Osteocyte (in vitro differentiated cells): ENCODE data around the gene MYO1H. TPM values are rescaled to one million over a fixed set of nuclear protein-coding genes. Genes with fewer than 3 reads are reported as not detected.

Experiments used
- DNase-seq: peaks from one replicate; pipeline ENCODE4 v3.0.0; 2021; ENCODE audit warnings: mixed read lengths; ENCODE audit not compliant: unreplicated experiment; ENCODE audit errors: extremely low spot score
- H3K27ac Mint-ChIP-seq: one replicate; pipeline ENCODE4 v1.8.0; 2021; ENCODE audit warnings: mild to moderate bottlenecking, mixed read lengths; ENCODE audit not compliant: unreplicated experiment
- H3K27me3 Mint-ChIP-seq: one replicate; pipeline ENCODE4 v1.8.0; 2021; ENCODE audit warnings: mixed read lengths; ENCODE audit not compliant: unreplicated experiment
- H3K36me3 Mint-ChIP-seq: one replicate; pipeline ENCODE4 v1.8.0; 2021; ENCODE audit warnings: mixed read lengths; ENCODE audit not compliant: unreplicated experiment
- H3K4me1 Mint-ChIP-seq: one replicate; pipeline ENCODE4 v1.8.0; 2021; ENCODE audit warnings: mixed read lengths; ENCODE audit not compliant: unreplicated experiment
- H3K4me3 Mint-ChIP-seq: one replicate; pipeline ENCODE4 v1.8.0; 2021; ENCODE audit warnings: mild to moderate bottlenecking, moderate library complexity, mixed read lengths; ENCODE audit not compliant: unreplicated experiment
- H3K9me3 Mint-ChIP-seq: one replicate; pipeline ENCODE4 v1.8.0; 2021; ENCODE audit warnings: mixed read lengths; ENCODE audit not compliant: unreplicated experiment
- CTCF ChIP-seq: fragments of 200-600 bp; sonication (generic); IDR thresholded peaks from 2 replicates; pipeline ENCODE4 v1.5.0; 2021; ENCODE audit warnings: antibody characterized with exemption, mild to moderate bottlenecking, moderate library complexity
- long read RNA-seq: library from polyadenylated mRNA; unstranded; transcript quantifications from one replicate; pipeline ENCODE4 v2.0.0, GENCODE V29; 2021
- total RNA-seq: library from RNA; stranded (reverse); gene quantifications from 2 replicates; pipeline ENCODE4 v1.2.1, GENCODE V29; 2021

Gene MYO1H, protein sequence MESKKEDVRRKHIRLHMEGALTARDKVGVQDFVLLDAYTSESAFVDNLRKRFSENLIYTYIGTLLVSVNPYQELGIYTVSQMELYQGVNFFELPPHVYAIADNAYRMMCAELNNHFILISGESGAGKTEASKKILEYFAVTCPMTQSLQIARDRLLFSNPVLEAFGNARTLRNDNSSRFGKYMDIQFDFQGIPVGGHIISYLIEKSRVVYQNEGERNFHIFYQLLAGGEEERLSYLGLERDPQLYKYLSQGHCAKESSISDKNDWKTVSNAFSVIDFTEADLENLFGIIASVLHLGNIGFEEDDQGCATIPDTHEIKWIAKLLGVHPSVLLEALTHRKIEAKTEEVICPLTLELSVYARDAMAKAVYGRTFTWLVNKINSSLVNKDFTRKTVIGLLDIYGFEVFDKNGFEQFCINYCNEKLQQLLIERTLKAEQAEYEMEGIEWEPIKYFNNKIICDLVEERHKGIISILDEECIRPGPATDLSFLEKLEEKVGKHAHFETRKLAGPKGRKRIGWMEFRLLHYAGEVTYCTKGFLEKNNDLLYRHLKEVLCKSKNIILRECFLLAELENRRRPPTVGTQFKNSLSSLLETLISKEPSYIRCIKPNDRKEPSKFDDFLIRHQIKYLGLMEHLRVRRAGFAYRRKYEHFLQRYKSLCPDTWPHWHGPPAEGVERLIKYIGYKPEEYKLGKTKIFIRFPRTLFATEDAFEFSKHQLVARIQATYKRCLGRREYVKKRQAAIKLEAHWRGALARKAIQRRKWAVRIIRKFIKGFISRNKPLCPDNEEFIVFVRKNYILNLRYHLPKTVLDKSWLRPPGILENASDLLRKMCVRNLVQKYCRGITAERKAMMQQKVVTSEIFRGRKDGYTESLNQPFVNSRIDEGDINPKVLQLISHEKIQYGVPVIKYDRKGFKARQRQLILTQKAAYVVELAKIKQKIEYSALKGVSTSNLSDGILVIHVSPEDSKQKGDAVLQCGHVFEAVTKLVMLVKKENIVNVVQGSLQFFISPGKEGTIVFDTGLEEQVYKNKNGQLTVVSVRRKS
- total RNA-seq = not detected in 2 replicates
- long read RNA-seq, partial matches to known transcripts = 0 of 2 reads
- long read RNA-seq, other reads (novel, unspliced or antisense) = 2 of 2 reads

GRCh38 chr12:109347589-109347988 is at the start of gene MYO1H:
Gene MYO1H, plus strand, starts transcription at chr12:109347900. Its CDS starts 61 bp downstream, at chr12:109347961.
- no peaks in the 10 kb centered on the region for H3K9me3 Mint-ChIP-seq
- H3K27me3 Mint-ChIP-seq = peaks cover 50% of the 10 kb centered on the region
- H3K4me1 Mint-ChIP-seq = no peaks in the 10 kb centered on the region
- no peak within 1 kb of the TSS for H3K27ac Mint-ChIP-seq
- H3K4me3 Mint-ChIP-seq = no peak within 1 kb of the TSS
- DNase-seq = no peak
- H3K36me3 Mint-ChIP-seq = no peaks in the 10 kb centered on the region
- TF ChIP-seq CTCF = no peak

DNA sequence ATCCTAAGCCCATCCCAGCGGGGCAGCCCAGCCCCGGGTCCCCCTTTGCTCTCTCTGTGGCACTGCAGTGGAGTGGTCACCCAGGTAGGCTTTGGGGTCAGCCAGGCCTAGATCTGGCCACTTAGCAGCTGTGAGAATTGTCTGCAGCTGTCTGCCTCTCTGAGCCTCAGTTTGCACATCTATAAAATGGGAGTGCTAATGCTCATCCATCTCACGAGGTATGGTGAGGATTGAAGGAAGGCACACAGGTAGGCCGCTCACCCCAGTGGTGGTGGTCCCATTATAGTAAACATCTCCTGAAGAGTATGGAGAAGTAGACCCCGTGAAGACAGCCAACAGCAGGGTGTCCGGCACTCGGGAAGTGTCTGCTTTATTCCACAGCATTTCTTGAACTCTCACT is 47.9 kb upstream of the MYO1H start:
- no peak for DNase-seq
- no peaks in the 10 kb centered on the region for H3K9me3 Mint-ChIP-seq
- H3K4me3 Mint-ChIP-seq = no peak overlapping the region
- no peak overlapping the region for H3K27ac Mint-ChIP-seq
- no peaks in the 10 kb centered on the region for H3K36me3 Mint-ChIP-seq
- no peak for TF ChIP-seq CTCF
- peaks cover 41% of the 10 kb centered on the region for H3K27me3 Mint-ChIP-seq
- no peaks in the 10 kb centered on the region for H3K4me1 Mint-ChIP-seq

DNA sequence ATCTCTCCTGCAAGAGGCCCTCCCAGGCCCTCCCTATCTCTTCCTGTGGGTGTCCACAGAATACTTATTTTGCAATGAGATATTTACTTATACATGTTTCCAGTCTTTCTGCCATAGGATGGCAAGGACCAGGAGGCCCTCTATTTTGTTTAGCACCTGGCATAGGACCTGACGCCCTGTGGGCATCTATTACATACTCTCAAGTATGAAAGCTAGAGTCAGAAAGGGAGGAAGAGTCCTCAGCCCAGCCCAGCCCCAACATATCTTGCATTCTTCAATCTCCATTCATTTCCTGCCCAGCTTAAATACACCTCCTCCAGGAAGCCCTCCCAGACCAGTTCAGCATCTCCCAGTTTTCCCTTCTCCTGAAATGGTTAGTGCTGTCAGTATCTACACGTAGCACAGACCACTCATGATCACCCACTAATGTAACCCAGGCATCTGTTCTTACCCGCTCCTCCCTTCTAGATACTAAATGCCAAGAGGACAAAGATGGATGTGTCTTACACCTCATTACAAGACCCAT is 46.0 kb upstream of the MYO1H start:
- H3K9me3 Mint-ChIP-seq = no peaks in the 10 kb centered on the region
- no peaks in the 10 kb centered on the region for H3K36me3 Mint-ChIP-seq
- no peaks in the 10 kb centered on the region for H3K4me1 Mint-ChIP-seq
- no peak overlapping the region for H3K4me3 Mint-ChIP-seq
- no peak for TF ChIP-seq CTCF
- DNase-seq = no peak
- H3K27me3 Mint-ChIP-seq = peaks cover 54% of the 10 kb centered on the region
- no peak overlapping the region for H3K27ac Mint-ChIP-seq

DNA sequence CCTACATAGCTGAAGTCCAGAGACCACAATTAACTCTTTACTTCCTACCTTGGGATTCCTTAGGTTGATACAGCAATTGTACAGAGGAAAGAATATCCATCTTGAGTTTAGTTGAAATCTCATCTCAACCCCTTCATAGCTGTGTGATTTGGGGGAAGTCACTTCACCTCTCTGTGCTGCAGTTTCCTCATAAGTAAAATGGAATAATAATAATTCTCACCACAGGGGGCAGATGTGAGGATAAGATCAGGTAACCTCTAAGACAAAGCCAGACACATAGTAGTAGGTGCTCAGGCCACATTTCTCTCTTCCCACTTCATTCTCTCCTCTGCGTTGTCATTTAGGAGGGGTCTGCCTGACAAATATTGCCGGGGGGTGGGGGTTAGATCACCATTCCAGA is 45.3 kb upstream of the MYO1H start:
- H3K4me1 Mint-ChIP-seq = no peaks in the 10 kb centered on the region
- no peak for TF ChIP-seq CTCF
- DNase-seq = no peak
- no peak overlapping the region for H3K27ac Mint-ChIP-seq
- no peak overlapping the region for H3K4me3 Mint-ChIP-seq
- no peaks in the 10 kb centered on the region for H3K36me3 Mint-ChIP-seq
- peaks cover 58% of the 10 kb centered on the region for H3K27me3 Mint-ChIP-seq
- no peaks in the 10 kb centered on the region for H3K9me3 Mint-ChIP-seq
